Activated CD8-positive, alpha-beta T cell treated with anti-CD3 and anti-CD28 coated beads for 36 hours (primary cell): Measurements from ENCODE around the gene SACM1L. TPM values are rescaled to one million over a fixed set of nuclear protein-coding genes. Genes with fewer than 3 reads are reported as not detected.
"Not testable (repeated sequence)": the region's sequence is repeated elsewhere in the genome, so short reads cannot be mapped to it uniquely, and the experiment has no call there.

Source experiments
- ATAC-seq: fragments of 200-7000 bp; cut with Tn5 transposase; one replicate; pipeline ENCODE4 v1.10.0; 2021; ENCODE audit warnings: mild to moderate bottlenecking, moderate library complexity
- CTCF ChIA-PET: fragments of 350-600 bp; sonication (Branson Sonifier 250); formaldehyde crosslinking; loops from one replicate; lab custom pipeline; 2021; ENCODE audit warnings: antibody characterized with exemption; lab: Charles Lee
- POLR2A ChIA-PET: fragments of 350-600 bp; sonication (Branson Sonifier 250); formaldehyde crosslinking; loops from one replicate; lab custom pipeline; 2021; ENCODE audit warnings: antibody characterized with exemption; lab: Charles Lee
- DNase-seq: peaks from one replicate; pipeline ENCODE4 v3.0.0-alpha.2; 2020
- H3K27ac Mint-ChIP-seq: one replicate; pipeline ENCODE4 v1.8.0; 2021; ENCODE audit warnings: mild to moderate bottlenecking, mixed read lengths
- H3K27me3 Mint-ChIP-seq: one replicate; pipeline ENCODE4 v1.8.0; 2021; ENCODE audit warnings: mixed read lengths
- H3K36me3 Mint-ChIP-seq: one replicate; pipeline ENCODE4 v1.8.0; 2021; ENCODE audit warnings: low read depth, mixed read lengths
- H3K4me1 Mint-ChIP-seq: one replicate; pipeline ENCODE4 v1.8.0; 2021; ENCODE audit warnings: low read depth, mixed read lengths
- H3K4me3 Mint-ChIP-seq: one replicate; pipeline ENCODE4 v1.8.0; 2021; ENCODE audit warnings: mild to moderate bottlenecking, moderate library complexity, mixed read lengths
- H3K9me3 Mint-ChIP-seq: one replicate; pipeline ENCODE4 v1.8.0; 2021; ENCODE audit warnings: mixed read lengths
- intact Hi-C: fragments of 100-400 bp; cut with micrococcal nuclease; formaldehyde crosslinking; loops from one replicate; pipeline ENCODE4 v1.10.0; 2022
- total RNA-seq, 2 experiments: library from RNA; stranded (reverse); gene quantifications; one replicate each; pipeline ENCODE4 v1.2.3, GENCODE V29; 2021
- TF ChIP-seq, protein P1 (sequence below): fragments of 200-600 bp; IDR thresholded peaks from one replicate; pipeline ENCODE4 v1.8.0; 2022; ENCODE audit warnings: antibody characterized with exemption, mild to moderate bottlenecking

SACM1L gene
- total RNA-seq, 2 experiments from 2014 or later, result 52.6 to 56.0 TPM

DNA sequence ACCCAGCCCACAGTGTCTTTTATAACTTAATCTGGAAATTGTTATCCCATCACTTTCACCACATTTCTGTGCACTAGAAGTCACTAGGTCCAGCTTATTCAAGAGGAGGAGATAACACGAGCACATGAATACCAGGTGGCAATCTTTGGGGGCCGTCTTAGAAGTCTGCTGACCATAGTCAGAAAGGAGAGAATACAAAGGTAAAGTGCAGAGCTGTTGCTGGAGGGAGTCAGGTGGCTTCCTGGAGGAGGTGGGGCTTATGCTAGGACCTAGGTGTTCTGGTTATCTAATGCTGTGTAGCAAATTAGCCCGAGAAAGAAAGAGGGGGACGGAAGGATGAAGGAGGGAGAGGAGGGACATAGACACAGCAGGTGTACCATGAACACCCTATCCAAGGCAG is 60.7 kb downstream of the SACM1L start:
- ATAC-seq, result no peak
- no peak for DNase-seq
- Mint-ChIP-seq H3K4me3 (no peak overlapping the region), H3K9me3 (no peaks in the 10 kb centered on the region), H3K27me3 (no peaks in the 10 kb centered on the region), H3K4me1 (no peaks in the 10 kb centered on the region), H3K36me3 (peaks cover 9% of the 10 kb centered on the region), H3K27ac (no peak overlapping the region)
- ChIA-PET POLR2A (no interaction called here), CTCF (interaction anchor here (1.1 to 1.5 kb wide), 3 partner anchors 11 to 203 kb away, joined by 3 to 8 read pairs (median 4); no protein-coding TSS in a partner anchor)
- intact Hi-C loops, result no loop called here
- TF ChIP-seq, protein P1, sequence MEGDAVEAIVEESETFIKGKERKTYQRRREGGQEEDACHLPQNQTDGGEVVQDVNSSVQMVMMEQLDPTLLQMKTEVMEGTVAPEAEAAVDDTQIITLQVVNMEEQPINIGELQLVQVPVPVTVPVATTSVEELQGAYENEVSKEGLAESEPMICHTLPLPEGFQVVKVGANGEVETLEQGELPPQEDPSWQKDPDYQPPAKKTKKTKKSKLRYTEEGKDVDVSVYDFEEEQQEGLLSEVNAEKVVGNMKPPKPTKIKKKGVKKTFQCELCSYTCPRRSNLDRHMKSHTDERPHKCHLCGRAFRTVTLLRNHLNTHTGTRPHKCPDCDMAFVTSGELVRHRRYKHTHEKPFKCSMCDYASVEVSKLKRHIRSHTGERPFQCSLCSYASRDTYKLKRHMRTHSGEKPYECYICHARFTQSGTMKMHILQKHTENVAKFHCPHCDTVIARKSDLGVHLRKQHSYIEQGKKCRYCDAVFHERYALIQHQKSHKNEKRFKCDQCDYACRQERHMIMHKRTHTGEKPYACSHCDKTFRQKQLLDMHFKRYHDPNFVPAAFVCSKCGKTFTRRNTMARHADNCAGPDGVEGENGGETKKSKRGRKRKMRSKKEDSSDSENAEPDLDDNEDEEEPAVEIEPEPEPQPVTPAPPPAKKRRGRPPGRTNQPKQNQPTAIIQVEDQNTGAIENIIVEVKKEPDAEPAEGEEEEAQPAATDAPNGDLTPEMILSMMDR, result no peak

DNA sequence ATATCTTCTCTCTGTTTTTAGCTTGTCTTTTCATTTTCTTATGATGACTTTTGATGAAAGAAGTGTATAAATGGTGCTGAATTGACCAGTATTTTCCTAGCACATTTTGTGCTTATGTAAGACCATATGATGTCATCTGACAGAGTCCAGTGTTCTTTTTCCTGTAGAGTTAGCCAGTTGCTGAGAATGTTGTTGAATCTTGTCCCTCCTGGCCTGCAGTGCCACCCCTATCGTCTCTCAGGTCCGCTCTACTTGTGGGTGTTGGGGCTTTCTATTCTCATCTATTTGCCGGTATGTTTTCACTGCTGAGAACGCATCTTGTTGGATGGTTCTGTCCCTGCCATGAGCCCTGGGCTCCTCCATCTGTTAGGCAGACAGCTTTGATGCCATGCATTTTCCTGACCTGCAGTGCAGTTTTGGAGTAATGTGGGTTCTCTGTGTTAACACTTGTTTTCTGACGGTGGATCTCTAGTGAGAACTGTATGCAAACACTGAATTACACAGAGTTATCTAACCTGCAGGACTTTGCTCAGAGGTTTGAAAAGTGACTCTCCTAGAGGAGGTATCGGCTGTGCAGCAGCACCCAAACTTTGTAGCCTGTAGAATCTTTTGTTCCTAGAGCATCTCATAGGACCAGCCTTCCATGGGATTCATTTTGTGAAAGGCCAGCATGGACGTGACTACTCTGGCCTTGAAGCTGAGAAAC is 62.5 kb downstream of the SACM1L start:
- Mint-ChIP-seq H3K4me1 (no peaks in the 10 kb centered on the region), H3K4me3 (no peak overlapping the region), H3K27ac (no peak overlapping the region), H3K27me3 (no peaks in the 10 kb centered on the region), H3K36me3 (peaks cover 6% of the 10 kb centered on the region), H3K9me3 (no peaks in the 10 kb centered on the region)
- CTCF ChIA-PET, result interaction anchor here (1.0 to 3.0 kb wide), 3 partner anchors 14 to 328 kb away, joined by 3 to 10 read pairs (median 3); no protein-coding TSS in a partner anchor
- ATAC-seq (no peak), DNase-seq (no peak)
- TF ChIP-seq, protein P1, result no peak
- intact Hi-C loops, result no loop called here
- POLR2A ChIA-PET, result no interaction called here

DNA sequence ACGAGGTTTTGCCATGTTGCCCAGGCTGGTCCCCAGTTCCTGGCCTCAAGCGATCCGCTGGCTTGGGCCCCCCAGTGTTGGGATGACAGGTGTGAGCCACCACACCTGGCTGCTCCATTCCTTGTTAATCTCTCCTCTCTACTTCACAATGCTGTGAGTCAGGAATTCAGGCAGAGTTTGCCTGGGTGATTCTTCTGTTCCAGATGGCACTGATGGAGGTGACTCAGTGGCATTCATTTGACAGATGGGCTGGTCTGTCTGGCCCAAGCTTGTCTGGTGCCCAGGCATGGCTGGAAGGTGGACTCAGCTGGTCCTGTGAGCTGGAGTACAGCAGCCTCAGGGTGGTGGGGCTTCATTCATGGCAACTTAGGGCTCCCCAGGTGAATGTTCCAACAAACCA is 63.9 kb downstream of the SACM1L start:
- Mint-ChIP-seq H3K27ac (no peak overlapping the region), H3K27me3 (no peaks in the 10 kb centered on the region), H3K9me3 (no peaks in the 10 kb centered on the region), H3K4me1 (no peaks in the 10 kb centered on the region), H3K4me3 (no peak overlapping the region), H3K36me3 (peaks cover 1% of the 10 kb centered on the region)
- intact Hi-C loops, result no loop called here
- POLR2A ChIA-PET, result no interaction called here
- no peak for ATAC-seq
- no peak for DNase-seq
- CTCF ChIA-PET, result interaction anchor here (1.0 to 3.0 kb wide), 3 partner anchors 176 to 326 kb away, joined by 3 to 10 read pairs (median 3); no protein-coding TSS in a partner anchor
- TF ChIP-seq, protein P1, result no peak

DNA sequence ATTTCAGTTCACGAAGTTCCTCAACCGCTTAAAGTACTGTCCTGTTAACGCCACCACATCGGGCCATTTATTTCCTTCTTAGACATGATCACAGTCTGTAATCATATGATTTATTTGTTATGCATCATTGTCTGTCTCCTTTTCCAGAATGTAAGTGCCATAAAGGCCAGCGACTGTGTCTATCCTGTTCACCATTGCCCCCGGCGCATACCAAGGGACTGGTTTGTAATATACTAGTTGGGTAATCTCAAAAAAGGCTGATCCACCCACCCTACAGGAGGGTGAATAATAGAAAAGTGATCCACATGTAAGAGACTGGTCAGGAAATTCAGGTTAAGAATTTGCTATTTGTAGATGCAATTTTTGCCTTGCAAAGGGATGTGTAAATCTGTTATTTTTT is 65.3 kb downstream of the SACM1L start:
- no peaks in the 10 kb centered on the region for H3K9me3 Mint-ChIP-seq
- no peak overlapping the region for H3K4me3 Mint-ChIP-seq
- no peak overlapping the region for H3K27ac Mint-ChIP-seq
- H3K4me1 Mint-ChIP-seq, result no peaks in the 10 kb centered on the region
- H3K36me3 Mint-ChIP-seq, result no peaks in the 10 kb centered on the region
- intact Hi-C loops, result no loop called here
- ATAC-seq (no peak), DNase-seq (no peak)
- TF ChIP-seq, protein P1, result no peak
- POLR2A ChIA-PET, result interaction anchor here (0.6 kb wide), 1 partner anchor 908 kb away, joined by 3 read pairs; no protein-coding TSS in a partner anchor
- no peaks in the 10 kb centered on the region for H3K27me3 Mint-ChIP-seq
- CTCF ChIA-PET, result interaction anchor here (1.3 to 1.6 kb wide), 2 partner anchors 175 to 324 kb away, joined by 5 to 7 read pairs; no protein-coding TSS in a partner anchor

DNA sequence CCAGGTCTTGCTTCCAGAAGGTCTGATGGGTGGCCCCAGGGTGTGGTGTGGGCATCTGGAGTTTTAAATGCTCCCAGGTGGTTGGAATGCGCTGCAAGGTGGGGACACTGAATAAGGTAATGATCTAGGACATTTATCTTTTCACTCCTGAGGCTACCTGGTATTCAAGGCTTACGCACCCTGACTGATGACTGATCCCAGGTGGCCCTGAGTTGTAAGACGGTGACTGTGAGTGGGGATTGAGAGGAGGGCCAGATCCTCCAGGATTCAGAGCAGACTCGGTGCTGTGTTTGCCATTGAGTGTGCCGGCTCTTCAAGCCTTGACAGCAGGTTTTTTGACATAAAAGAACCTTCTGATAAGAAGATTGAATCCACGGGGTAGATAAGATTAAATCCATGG is 66.9 kb downstream of the SACM1L start:
- Mint-ChIP-seq H3K9me3 (no peaks in the 10 kb centered on the region), H3K27ac (no peak overlapping the region), H3K27me3 (peaks cover 3% of the 10 kb centered on the region), H3K4me1 (no peaks in the 10 kb centered on the region), H3K36me3 (no peaks in the 10 kb centered on the region), H3K4me3 (no peak overlapping the region)
- intact Hi-C loops, result no loop called here
- DNase-seq (no peak), ATAC-seq (no peak)
- TF ChIP-seq, protein P1, result no peak
- ChIA-PET POLR2A (no interaction called here), CTCF (interaction anchor here (1.3 kb wide), 1 partner anchor 323 kb away, joined by 7 read pairs; no protein-coding TSS in a partner anchor)

DNA sequence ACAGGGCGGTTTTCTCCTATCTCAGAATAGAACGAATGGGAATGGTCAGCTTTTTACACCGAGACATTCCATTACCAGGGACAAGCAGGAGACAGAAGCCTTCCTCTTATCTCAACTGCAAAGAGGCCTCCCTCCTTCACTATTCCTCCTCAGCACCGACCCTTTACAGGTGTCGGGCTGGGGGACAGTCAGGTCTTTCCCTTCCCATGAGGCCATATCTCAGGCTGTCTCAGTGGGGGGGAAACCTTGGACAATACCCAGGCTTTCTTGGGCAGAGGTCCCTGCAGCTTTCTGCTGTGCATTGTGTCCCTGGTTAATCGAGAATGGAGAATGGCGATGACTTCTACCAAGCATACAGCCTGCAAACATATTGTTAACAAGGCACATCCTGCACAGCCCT is 67.9 kb downstream of the SACM1L start:
- CTCF ChIA-PET, intact Hi-C loops, H3K4me1 Mint-ChIP-seq, H3K4me3 Mint-ChIP-seq, H3K27ac Mint-ChIP-seq, H3K27me3 Mint-ChIP-seq, H3K9me3 Mint-ChIP-seq, ATAC-seq, POLR2A ChIA-PET, H3K36me3 Mint-ChIP-seq, DNase-seq: not testable (repeated sequence)
